HG03442 (cell line): ENCODE data around the gene COL9A3.
"Not testable (repeated sequence)": the region's sequence is repeated elsewhere in the genome, so short reads cannot be mapped to it uniquely, and the experiment has no call there.

Experiments
- ATAC-seq: cut with Tn5 transposase; IDR thresholded peaks from one replicate; pipeline ENCODE4 v1.9.1; 2021; ENCODE audit warnings: mild to moderate bottlenecking, moderate library complexity; ENCODE audit not compliant: unreplicated experiment

COL9A3 gene

DNA sequence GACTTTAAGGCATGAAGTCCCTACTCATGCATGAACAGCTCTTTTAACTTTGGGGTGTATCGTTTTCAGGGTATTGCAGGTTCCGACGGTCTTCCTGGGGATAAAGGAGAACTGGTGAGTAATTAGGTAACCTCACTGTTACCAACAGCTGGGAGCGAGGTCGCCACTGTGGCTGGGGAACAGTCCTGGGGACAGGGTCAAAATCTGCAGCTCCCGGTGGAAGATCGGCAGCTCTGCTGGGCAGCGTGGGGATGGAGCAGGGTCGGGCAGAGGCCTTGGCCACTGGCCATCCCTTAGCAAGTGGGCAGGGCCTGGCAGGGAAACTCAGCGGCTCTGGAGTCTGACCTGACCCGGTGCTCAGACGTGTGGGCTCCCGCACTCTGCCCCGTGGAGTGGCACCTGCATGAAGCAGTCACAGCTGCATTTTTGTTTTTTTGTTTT lies 16.1 kb downstream of the COL9A3 start:
- ATAC-seq = no peak

GRCh38 chr20:62834967-62835730 lies 18.3 kb downstream of the COL9A3 start:
- no peak for ATAC-seq

- no peak for ATAC-seq
Measured at GRCh38 chr20:62835931-62836861, 19.3 kb downstream of the COL9A3 start.

- ATAC-seq = no peak
Measured at GRCh38 chr20:62836967-62837490, 20.2 kb downstream of the COL9A3 start.

GRCh38 chr20:62837790-62838127 lies 20.9 kb downstream of the COL9A3 start:
- ATAC-seq = peak; percentile 14

- ATAC-seq = peak; percentile 67
Measured at GRCh38 chr20:62838128-62838891, 21.5 kb downstream of the COL9A3 start.

DNA sequence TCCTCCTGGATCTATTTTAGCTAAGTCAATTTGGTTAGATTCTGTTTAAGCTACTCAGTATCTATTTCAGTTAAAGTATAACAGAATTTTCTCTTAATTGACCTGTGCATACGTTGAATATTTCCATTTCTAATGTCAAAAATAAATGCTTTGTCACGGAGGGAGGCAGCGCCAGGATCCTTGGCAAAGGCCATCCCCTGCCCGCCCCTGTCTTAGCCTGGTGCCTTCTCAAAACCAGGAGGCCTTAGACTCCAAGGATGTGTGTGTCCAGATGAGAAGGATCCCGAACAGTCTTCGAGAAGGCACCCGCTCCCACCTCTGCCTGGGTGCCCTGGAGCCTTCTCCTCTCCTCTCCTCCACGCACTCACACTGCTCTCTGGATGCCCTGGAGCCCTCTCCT lies 22.4 kb downstream of the COL9A3 start:
- no peak for ATAC-seq

DNA sequence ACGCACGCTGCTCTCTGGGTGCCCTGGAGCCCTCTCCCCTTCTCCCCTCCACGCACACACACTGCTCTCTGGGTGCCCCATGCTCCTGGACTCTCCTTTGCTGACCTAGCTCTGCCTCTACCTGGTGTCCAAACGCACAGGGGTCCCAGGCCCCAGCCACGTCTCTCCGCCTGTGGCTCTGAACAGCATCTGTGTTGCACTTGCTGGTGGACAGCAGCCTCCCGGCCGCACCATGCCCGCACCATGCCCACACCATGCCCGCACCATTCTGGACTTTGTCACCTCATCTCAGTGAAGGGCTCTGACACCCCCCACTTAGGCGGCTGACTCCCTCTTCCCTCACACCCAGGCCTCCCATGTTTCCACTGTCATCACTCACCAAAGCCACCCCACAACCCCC lies 23.0 kb downstream of the COL9A3 start:
- ATAC-seq = no peak

DNA sequence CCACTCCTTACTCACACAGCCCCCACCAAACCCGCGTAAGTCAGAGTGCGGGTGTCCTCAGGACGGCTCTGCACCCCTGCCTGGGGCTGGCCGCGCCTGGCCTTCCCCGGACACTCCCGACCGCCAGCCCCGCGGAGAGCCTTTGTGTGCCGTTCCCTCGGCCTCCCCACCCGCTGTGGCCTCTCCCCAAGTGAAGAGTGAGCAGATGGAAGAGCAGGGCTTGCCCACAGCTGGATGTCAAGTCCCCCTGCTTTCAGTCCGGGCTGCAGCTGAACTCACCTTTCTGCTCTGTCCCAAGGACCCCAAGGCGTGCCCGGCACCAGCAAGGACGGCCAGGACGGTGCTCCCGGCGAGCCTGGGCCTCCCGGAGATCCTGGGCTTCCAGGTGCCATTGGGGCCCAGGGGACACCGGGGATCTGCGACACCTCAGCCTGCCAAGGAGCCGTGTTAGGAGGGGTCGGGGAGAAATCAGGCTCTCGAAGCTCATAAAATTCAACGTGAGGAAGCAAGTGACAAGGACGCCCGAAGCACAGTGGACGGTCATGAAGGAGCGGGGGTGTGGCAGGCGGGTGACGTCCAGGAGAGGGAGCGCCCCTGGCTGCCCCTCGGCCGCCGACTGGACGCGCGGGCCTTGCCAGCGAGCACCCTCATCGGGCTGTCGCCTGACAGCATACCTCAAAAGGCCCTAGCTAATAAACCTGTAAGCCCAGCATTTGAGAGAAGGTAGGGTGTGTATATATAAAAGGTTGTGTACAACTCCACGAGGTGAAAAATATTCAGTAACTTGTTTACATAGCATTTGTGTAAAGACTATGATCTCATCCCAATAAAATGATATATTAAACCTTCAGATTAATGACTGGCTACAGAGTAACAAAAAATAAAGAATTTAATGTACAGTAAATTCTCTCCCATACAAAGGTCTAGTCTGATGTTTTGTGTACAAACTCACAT lies 23.7 kb downstream of the COL9A3 start:
- ATAC-seq = no peak

DNA sequence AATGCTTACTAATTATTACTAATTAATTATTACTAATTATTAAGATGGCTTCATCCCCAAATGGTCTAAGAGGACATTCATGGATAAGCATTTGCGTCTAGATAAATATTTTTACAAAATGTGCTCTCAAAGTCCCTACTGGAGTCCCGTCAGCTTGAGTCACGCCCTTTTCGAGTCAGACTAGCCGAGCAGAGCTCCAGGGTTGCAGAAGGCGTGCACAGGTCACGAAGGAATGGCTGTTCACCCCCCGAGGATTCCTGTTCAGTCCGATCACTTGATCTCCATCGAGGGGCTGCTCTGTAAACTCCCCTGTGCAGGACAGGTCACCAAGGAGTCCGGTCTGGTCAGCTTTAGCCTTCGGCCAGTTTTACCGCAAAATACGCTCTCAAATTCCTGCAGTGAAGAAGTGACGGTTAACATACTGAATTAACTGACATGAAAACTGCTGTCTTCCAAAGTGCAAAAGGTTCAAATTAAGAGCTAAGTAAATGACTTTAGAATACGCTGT lies 24.9 kb downstream of the COL9A3 start:
- no peak for ATAC-seq

GRCh38 chr20:62843656-62844055 lies 26.8 kb downstream of the COL9A3 start:
- no peak for ATAC-seq

GRCh38 chr20:62844182-62844581 lies 27.3 kb downstream of the COL9A3 start:
- ATAC-seq = no peak

DNA sequence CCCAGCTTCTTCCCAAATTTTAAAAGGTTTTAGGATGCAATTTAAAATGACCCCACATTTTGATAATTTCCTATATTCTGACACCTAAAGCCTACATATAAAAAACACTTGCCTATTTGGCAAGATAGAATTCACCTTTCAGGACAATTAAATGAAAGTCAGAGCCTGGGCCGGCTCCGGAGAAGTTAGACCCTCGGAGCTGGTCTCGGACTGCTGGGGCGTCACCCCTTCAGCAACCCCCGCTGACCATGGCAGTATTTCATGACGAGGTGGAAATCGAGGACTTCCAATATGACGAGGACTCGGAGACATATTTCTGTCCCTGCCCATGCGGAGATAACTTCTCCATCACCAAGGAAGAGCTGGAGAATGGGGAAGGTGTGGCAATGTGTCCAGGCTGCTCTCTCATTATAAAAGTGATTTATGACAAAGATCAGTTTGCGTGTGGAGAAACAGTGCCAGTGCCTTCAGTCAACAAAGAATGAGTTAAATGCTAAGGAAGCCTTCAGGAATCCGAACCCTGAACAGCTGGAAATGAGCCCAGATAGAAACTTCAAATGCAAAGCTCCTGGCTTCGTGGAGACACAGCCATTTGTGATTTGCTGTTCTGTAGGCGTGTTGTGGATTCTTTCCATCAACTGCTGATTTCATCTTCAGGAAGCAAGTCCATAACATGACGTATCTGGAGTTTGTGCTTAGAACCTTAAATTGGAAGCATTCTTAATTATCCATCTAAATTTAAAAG lies 28.7 kb downstream of the COL9A3 start:
- no peak for ATAC-seq

DNA sequence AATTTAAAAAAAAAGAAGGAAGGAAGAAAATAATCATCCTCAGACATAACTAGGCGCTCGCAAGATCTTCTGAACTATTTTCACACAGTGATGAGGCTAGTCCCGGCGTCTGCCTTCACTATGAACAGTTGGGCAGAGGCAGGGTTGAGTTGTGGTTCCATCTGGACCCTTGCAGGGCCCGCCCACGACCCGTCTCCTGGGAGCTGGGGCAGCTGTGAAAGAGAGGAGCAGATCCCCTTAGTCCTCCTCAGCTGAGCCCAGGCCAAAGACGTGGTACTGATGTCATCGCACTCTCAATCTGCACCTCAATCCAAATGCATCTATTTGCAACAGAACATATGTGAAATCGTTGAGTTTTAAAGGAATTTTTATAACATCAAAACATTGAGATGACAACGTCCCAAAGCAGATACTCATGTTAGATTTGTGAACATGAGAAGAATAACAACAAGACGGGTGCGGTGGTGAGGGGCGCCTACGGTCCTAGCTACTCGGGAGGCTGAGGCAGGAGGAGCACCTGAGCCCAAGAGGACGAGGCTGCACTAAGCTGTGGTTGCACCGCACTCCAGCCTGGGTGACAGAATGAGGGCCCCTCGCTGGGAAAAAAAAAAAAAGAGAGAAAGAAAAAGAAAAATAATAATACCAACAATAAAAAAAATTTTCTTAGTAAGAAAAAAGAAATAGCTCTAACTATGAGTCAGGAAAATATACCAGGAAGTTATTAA lies 29.5 kb downstream of the COL9A3 start:
- no peak for ATAC-seq

- not testable (repeated sequence) for ATAC-seq
Measured at GRCh38 chr20:62848917-62849316, 32.1 kb downstream of the COL9A3 start.

- no peak for ATAC-seq
Measured at GRCh38 chr20:62849431-62849830, 32.6 kb downstream of the COL9A3 start.

GRCh38 chr20:62850333-62850974 lies 33.6 kb downstream of the COL9A3 start:
- no peak for ATAC-seq

DNA sequence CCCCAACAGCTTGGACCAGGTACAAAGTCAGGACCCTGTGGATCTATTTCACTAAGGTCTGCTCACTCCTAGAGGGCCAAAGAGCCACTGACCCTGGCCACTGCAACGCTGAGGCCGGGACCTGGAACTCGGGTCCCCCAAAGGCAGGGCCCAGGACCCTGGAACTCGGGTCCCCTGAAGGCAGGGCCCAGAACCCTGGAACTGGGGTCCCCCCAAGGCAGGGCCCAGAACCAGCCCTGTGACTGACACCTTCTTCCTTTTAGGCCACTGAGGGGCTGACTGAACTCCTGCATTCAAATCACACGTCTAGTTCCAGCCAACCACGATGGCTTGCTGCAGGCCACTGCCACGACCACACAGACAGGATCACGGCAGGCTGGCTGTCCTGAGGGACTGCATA lies 35.3 kb downstream of the COL9A3 start:
- no peak for ATAC-seq
